ENCODE measurements around the gene FRAS1.

GRCh38 chr4:78291277-78291676 lies 234.2 kb downstream of the FRAS1 start:
- TF ChIP-seq CTCF (IDR thresholded peaks at IDR 0.05) = no peak
- no peak for TF ChIP-seq RORB (CRISPR knock-in tag; IDR thresholded peaks at IDR 0.05)
- TF ChIP-seq, protein P1, sequence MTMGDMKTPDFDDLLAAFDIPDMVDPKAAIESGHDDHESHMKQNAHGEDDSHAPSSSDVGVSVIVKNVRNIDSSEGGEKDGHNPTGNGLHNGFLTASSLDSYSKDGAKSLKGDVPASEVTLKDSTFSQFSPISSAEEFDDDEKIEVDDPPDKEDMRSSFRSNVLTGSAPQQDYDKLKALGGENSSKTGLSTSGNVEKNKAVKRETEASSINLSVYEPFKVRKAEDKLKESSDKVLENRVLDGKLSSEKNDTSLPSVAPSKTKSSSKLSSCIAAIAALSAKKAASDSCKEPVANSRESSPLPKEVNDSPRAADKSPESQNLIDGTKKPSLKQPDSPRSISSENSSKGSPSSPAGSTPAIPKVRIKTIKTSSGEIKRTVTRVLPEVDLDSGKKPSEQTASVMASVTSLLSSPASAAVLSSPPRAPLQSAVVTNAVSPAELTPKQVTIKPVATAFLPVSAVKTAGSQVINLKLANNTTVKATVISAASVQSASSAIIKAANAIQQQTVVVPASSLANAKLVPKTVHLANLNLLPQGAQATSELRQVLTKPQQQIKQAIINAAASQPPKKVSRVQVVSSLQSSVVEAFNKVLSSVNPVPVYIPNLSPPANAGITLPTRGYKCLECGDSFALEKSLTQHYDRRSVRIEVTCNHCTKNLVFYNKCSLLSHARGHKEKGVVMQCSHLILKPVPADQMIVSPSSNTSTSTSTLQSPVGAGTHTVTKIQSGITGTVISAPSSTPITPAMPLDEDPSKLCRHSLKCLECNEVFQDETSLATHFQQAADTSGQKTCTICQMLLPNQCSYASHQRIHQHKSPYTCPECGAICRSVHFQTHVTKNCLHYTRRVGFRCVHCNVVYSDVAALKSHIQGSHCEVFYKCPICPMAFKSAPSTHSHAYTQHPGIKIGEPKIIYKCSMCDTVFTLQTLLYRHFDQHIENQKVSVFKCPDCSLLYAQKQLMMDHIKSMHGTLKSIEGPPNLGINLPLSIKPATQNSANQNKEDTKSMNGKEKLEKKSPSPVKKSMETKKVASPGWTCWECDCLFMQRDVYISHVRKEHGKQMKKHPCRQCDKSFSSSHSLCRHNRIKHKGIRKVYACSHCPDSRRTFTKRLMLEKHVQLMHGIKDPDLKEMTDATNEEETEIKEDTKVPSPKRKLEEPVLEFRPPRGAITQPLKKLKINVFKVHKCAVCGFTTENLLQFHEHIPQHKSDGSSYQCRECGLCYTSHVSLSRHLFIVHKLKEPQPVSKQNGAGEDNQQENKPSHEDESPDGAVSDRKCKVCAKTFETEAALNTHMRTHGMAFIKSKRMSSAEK (CRISPR knock-in tag; IDR thresholded peaks at IDR 0.05; ENCODE audit: borderline replicate concordance) = no peak
- TF ChIP-seq MAX (CRISPR knock-in tag; IDR thresholded peaks at IDR 0.05) = no peak
- no peak for TF ChIP-seq ZNF425 (CRISPR knock-in tag; conservative IDR thresholded peaks at IDR 0.05)

All from WTC11 (cell line).